ENCODE data around the gene POFUT1.
"Not testable (repeated sequence)": the region's sequence is repeated elsewhere in the genome, so short reads cannot be mapped to it uniquely, and the experiment has no call there.

Gene POFUT1

DNA sequence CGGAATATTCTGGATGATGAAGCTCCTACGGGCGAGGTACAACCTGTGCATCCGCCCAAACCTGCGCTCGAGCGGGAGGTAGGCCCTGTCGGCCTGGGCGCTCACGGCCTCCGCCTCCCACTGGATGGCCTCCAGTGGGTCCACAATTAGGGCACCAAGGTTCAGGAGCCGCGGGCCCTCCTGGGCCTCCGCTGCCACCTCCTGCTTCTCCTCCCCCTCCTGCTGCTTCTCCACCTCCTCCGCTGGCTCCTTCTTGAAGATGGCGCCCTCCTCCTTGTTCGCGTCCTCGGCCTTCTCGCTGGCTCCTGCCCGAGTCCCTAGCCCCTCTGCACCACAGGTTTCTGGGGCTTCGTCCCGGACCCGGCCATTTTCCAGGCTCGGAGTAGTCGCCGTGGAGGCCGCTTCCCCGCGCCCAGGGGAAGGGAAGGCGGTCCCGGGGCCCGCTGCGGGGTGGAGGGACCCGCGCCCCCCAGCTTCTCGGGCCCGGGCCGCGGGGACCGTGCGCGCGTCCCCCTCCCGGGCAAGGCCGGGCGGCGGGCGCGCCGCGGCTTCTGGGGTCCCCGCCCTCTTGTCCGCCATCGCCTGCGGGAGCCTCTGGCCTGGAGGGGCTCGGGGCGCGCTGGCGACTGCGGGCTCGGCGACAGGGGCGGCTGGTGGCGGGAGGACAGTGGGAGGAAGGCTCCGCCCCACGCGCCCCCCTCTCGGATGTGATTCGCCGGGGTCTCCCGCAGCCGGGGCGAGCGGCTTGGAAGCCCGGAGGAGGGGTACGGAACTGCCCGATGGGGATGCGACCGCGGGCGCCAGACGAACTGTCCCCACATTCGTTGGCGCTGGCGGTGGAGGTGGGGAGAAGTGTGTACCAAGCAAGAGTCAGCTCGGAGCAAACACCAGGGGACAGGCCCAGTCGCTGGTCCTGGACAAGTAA is 17.7 kb upstream of the POFUT1 start:
- no peaks in the 10 kb centered on the region for H3K9me3 ChIP-seq (ENCODE audit: control insufficient read depth in 1 of 2, low read length in 2 of 2)
- H3K27ac ChIP-seq (ENCODE audit: low read length): peak overlapping the region; percentile 45
- H3K4me3 ChIP-seq (ENCODE audit: low read depth in 1 of 2, low read length in 2 of 2): peak overlapping the region; percentile 64 to 73
- no peaks in the 10 kb centered on the region for H3K27me3 ChIP-seq (ENCODE audit: low read depth, low read length)
- peaks cover 0 to 4% of the 10 kb centered on the region in 2 donors for H3K36me3 ChIP-seq (ENCODE audit: control insufficient read depth in 1 of 2, insufficient read depth in 2 of 2, low read length in 2 of 2)
- H3K4me1 ChIP-seq (ENCODE audit: control insufficient read depth in 1 of 2, insufficient read depth in 2 of 2, low read length in 2 of 2): peaks cover 9 to 23% of the 10 kb centered on the region in 2 donors

GRCh38 chr20:32190616-32191415 is 16.9 kb upstream of the POFUT1 start:
- H3K9me3 ChIP-seq (ENCODE audit: control insufficient read depth in 1 of 2, low read length in 2 of 2): no peaks in the 10 kb centered on the region
- peaks cover 7 to 12% of the 10 kb centered on the region in 2 donors for H3K36me3 ChIP-seq (ENCODE audit: control insufficient read depth in 1 of 2, insufficient read depth in 2 of 2, low read length in 2 of 2)
- H3K27ac ChIP-seq (ENCODE audit: low read length): peak overlapping the region; percentile 45
- H3K27me3 ChIP-seq (ENCODE audit: low read depth, low read length): no peaks in the 10 kb centered on the region
- H3K4me3 ChIP-seq (ENCODE audit: low read depth in 1 of 2, low read length in 2 of 2): peak overlapping the region in 1 of 2 donors; percentile 73
- peaks cover 15 to 29% of the 10 kb centered on the region in 2 donors for H3K4me1 ChIP-seq (ENCODE audit: control insufficient read depth in 1 of 2, insufficient read depth in 2 of 2, low read length in 2 of 2)

DNA sequence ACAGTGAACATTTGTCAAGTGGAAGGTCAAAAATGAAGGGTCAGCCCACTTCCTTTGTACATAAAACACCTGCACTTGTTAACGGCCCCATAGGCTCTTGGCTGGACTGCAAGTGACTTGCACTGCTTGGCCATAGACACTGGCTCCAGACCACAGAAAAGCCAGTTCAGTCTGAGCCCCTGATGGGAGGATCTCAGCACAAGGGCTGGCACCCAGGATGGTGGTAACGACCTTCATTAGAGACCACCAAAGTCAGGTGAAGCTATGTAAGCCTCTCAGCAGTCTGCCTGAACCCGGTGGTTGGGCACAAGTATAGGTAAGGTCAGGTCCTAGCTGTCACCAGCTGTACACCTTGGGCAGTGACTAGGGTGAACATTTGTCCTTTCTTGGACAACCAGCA is 16.3 kb upstream of the POFUT1 start:
- Histone ChIP-seq H3K4me3 (ENCODE audit: low read depth in 1 of 2, low read length in 2 of 2) (no peak overlapping the region), H3K27ac (ENCODE audit: low read length) (no peak overlapping the region), H3K4me1 (ENCODE audit: control insufficient read depth in 1 of 2, insufficient read depth in 2 of 2, low read length in 2 of 2) (peaks cover 15 to 29% of the 10 kb centered on the region in 2 donors), H3K9me3 (ENCODE audit: control insufficient read depth in 1 of 2, low read length in 2 of 2) (no peaks in the 10 kb centered on the region), H3K36me3 (ENCODE audit: control insufficient read depth in 1 of 2, insufficient read depth in 2 of 2, low read length in 2 of 2) (peaks cover 13 to 15% of the 10 kb centered on the region in 2 donors), H3K27me3 (ENCODE audit: low read depth, low read length) (no peaks in the 10 kb centered on the region)

DNA sequence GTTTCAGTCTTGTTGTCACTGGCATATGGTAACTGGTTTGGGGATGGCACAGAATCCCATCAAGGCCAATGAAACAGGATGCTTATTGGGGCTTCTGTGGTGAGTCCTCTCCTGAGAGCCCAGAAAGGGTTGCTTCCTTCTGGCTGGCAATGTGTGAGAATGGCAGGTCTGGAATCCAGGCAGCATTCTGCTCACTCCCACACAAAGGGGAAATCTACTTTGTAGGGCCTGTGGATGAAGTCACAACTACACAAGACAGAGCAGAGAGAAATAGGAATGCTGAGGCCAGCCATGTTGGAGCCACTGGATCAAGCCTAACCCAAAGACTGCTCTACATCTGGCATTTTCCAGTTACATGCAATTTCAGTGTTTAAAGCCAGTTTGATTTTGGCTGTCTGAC is 15.8 kb upstream of the POFUT1 start:
- H3K36me3 ChIP-seq (ENCODE audit: control insufficient read depth in 1 of 2, insufficient read depth in 2 of 2, low read length in 2 of 2): peaks cover 17% of the 10 kb centered on the region in 2 donors
- H3K4me1 ChIP-seq (ENCODE audit: control insufficient read depth in 1 of 2, insufficient read depth in 2 of 2, low read length in 2 of 2): peaks cover 15 to 29% of the 10 kb centered on the region in 2 donors
- H3K27ac ChIP-seq (ENCODE audit: low read length): no peak overlapping the region
- no peaks in the 10 kb centered on the region for H3K9me3 ChIP-seq (ENCODE audit: control insufficient read depth in 1 of 2, low read length in 2 of 2)
- no peaks in the 10 kb centered on the region for H3K27me3 ChIP-seq (ENCODE audit: low read depth, low read length)
- H3K4me3 ChIP-seq (ENCODE audit: low read depth in 1 of 2, low read length in 2 of 2): no peak overlapping the region

DNA sequence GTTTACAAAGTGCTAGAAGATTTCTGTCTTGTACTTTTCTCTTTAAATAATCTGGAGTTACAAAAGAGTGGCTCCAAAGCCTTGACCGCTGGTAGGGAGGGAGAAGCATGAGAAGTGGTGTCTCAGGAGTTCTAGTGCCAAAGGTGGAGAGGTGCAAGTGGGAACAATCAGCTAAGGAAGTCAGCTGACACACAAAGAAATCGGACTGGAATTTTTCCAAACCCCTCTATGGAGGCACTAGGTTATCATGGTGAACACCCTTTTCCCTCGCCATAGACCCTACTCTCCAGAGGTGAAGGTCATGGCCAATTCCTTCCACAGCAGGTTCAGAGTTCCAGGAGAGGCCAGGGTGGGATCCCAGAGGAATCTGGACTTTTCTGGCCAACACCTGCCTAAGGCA is 15.0 kb upstream of the POFUT1 start:
- Histone ChIP-seq H3K27ac (ENCODE audit: low read length) (no peak overlapping the region), H3K4me1 (ENCODE audit: control insufficient read depth in 1 of 2, insufficient read depth in 2 of 2, low read length in 2 of 2) (peaks cover 15 to 29% of the 10 kb centered on the region in 2 donors), H3K27me3 (ENCODE audit: low read depth, low read length) (no peaks in the 10 kb centered on the region), H3K36me3 (ENCODE audit: control insufficient read depth in 1 of 2, insufficient read depth in 2 of 2, low read length in 2 of 2) (peaks cover 24 to 26% of the 10 kb centered on the region in 2 donors), H3K9me3 (ENCODE audit: control insufficient read depth in 1 of 2, low read length in 2 of 2) (no peaks in the 10 kb centered on the region), H3K4me3 (ENCODE audit: low read depth in 1 of 2, low read length in 2 of 2) (no peak overlapping the region)

DNA sequence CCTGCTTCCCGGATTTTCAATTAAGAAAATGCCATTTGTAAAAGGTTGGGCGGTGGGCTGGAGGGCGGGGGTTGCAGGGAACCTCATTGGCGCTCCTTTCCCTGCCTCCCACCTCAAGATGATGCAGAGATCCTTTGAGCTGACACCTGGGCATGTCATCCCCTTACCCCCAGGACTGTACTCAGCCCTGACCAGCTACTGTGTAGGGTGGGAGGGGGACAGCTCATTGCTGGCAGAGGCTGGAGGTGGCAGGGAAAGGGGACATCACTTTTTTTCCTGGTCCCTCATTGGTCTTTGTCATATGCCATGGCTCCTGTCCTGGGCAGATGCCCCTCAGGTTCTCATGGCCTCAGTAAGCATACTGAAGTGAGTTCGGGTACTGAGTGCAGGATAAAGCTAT is 14.3 kb upstream of the POFUT1 start:
- H3K4me1 ChIP-seq (ENCODE audit: control insufficient read depth in 1 of 2, insufficient read depth in 2 of 2, low read length in 2 of 2): peaks cover 15 to 26% of the 10 kb centered on the region in 2 donors

DNA sequence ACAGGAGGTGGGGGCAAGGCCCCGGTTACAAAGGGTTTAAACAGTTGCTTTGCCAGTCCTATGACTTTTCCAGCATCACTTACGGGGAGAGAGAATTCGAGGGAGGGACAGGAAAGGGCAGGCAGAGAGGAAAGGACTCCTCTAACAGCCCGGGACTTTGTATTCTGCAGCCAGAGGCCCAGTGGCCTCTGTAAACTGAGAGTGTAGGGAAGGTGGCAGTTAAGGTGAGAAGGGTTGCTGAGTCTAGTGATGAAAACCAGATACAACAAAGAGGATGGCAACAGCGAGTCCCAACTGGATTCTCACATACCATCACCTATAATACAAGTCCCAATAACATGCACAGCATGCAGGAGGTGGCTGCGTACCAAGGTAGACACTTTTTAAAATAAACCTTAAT is 13.7 kb upstream of the POFUT1 start:
- Histone ChIP-seq H3K4me1 (ENCODE audit: control insufficient read depth in 1 of 2, insufficient read depth in 2 of 2, low read length in 2 of 2) (peaks cover 12 to 20% of the 10 kb centered on the region in 2 donors), H3K9me3 (ENCODE audit: control insufficient read depth in 1 of 2, low read length in 2 of 2) (no peaks in the 10 kb centered on the region), H3K4me3 (ENCODE audit: low read depth in 1 of 2, low read length in 2 of 2) (no peak overlapping the region), H3K27me3 (ENCODE audit: low read depth, low read length) (no peaks in the 10 kb centered on the region), H3K36me3 (ENCODE audit: control insufficient read depth in 1 of 2, insufficient read depth in 2 of 2, low read length in 2 of 2) (peaks cover 26 to 33% of the 10 kb centered on the region in 2 donors), H3K27ac (ENCODE audit: low read length) (no peak overlapping the region)

More for the DNA sequence above, 14.3 kb upstream of the POFUT1 start:
- H3K4me3 ChIP-seq (ENCODE audit: low read depth in 1 of 2, low read length in 2 of 2); H3K27ac ChIP-seq (ENCODE audit: low read length); H3K9me3 ChIP-seq (ENCODE audit: control insufficient read depth in 1 of 2, low read length in 2 of 2); H3K27me3 ChIP-seq (ENCODE audit: low read depth, low read length): not testable (repeated sequence)
- peaks cover 26 to 28% of the 10 kb centered on the region in 2 donors for H3K36me3 ChIP-seq (ENCODE audit: control insufficient read depth in 1 of 2, insufficient read depth in 2 of 2, low read length in 2 of 2)

GRCh38 chr20:32195581-32195980 is 12.1 kb upstream of the POFUT1 start:
- peaks cover 6 to 9% of the 10 kb centered on the region in 2 donors for H3K4me1 ChIP-seq (ENCODE audit: control insufficient read depth in 1 of 2, insufficient read depth in 2 of 2, low read length in 2 of 2)
- H3K4me3 ChIP-seq (ENCODE audit: low read depth in 1 of 2, low read length in 2 of 2): no peak overlapping the region
- peaks cover 40 to 43% of the 10 kb centered on the region in 2 donors for H3K36me3 ChIP-seq (ENCODE audit: control insufficient read depth in 1 of 2, insufficient read depth in 2 of 2, low read length in 2 of 2)

GRCh38 chr20:32196613-32197012 is 11.1 kb upstream of the POFUT1 start:
- not testable (repeated sequence) for H3K4me3 ChIP-seq (ENCODE audit: low read depth in 1 of 2, low read length in 2 of 2); H3K27me3 ChIP-seq (ENCODE audit: low read depth, low read length); H3K4me1 ChIP-seq (ENCODE audit: control insufficient read depth in 1 of 2, insufficient read depth in 2 of 2, low read length in 2 of 2); H3K27ac ChIP-seq (ENCODE audit: low read length); H3K9me3 ChIP-seq (ENCODE audit: control insufficient read depth in 1 of 2, low read length in 2 of 2)
- peaks cover 51% of the 10 kb centered on the region in 2 donors for H3K36me3 ChIP-seq (ENCODE audit: control insufficient read depth in 1 of 2, insufficient read depth in 2 of 2, low read length in 2 of 2)

More at GRCh38 chr20:32195581-32195980, 12.1 kb upstream of the POFUT1 start:
- H3K9me3 ChIP-seq (ENCODE audit: control insufficient read depth in 1 of 2, low read length in 2 of 2): no peaks in the 10 kb centered on the region
- no peaks in the 10 kb centered on the region for H3K27me3 ChIP-seq (ENCODE audit: low read depth, low read length)
- H3K27ac ChIP-seq (ENCODE audit: low read length): no peak overlapping the region

DNA sequence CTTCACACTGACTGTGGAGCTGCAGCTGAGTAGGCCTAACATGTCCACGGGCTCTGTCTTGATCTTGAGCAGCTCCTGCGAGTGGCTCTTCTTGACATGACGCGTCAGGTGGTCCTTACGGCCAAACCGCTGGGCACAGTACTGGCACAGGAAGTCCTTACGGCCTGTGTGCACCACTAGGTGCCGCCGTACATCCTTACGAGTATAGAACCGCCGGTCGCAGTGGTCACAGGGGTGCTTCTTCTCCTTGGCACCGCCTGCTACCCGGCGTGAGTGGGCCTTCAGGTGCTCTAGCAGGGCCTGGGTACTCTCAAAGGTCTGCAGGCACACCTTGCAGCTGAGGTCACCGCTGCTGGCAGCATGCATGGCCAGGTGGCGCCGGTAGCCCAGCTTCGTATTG is 10.5 kb upstream of the POFUT1 start:
- not testable (repeated sequence) for H3K4me3 ChIP-seq (ENCODE audit: low read depth in 1 of 2, low read length in 2 of 2); H3K27ac ChIP-seq (ENCODE audit: low read length); H3K27me3 ChIP-seq (ENCODE audit: low read depth, low read length); H3K9me3 ChIP-seq (ENCODE audit: control insufficient read depth in 1 of 2, low read length in 2 of 2); H3K4me1 ChIP-seq (ENCODE audit: control insufficient read depth in 1 of 2, insufficient read depth in 2 of 2, low read length in 2 of 2)
- H3K36me3 ChIP-seq (ENCODE audit: control insufficient read depth in 1 of 2, insufficient read depth in 2 of 2, low read length in 2 of 2): peaks cover 52 to 54% of the 10 kb centered on the region in 2 donors

DNA sequence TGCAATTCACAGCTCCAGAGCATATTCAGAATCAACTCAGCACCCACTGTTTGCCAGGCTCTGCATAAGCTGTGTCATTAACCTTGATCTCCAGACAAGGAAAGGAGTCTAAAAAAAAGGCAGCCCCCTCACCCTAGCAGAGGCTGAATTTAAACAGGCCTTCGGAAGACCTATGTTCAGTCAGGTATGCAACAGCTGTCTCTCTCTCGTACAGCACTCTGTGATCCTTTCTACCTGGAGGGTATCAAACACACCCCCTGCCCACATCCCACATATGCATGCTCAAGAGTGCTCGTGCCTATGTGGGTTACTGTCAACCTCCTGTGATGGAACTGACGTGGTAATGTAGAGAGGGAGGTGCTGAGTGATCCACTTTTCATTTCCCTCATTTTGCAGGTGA is 8.7 kb upstream of the POFUT1 start:
- H3K27ac ChIP-seq (ENCODE audit: low read length): no peak overlapping the region
- H3K4me1 ChIP-seq (ENCODE audit: control insufficient read depth in 1 of 2, insufficient read depth in 2 of 2, low read length in 2 of 2): peaks cover 14 to 18% of the 10 kb centered on the region in 2 donors
- no peak overlapping the region for H3K4me3 ChIP-seq (ENCODE audit: low read depth in 1 of 2, low read length in 2 of 2)
- no peaks in the 10 kb centered on the region for H3K27me3 ChIP-seq (ENCODE audit: low read depth, low read length)
- peaks cover 52 to 54% of the 10 kb centered on the region in 2 donors for H3K36me3 ChIP-seq (ENCODE audit: control insufficient read depth in 1 of 2, insufficient read depth in 2 of 2, low read length in 2 of 2)
- H3K9me3 ChIP-seq (ENCODE audit: control insufficient read depth in 1 of 2, low read length in 2 of 2): no peaks in the 10 kb centered on the region

Measured in muscle layer of duodenum (tissue), 2 donors.